IMR-90 (cell line): Measurements from ENCODE around the gene SRP54. TPM values are rescaled to one million over a fixed set of nuclear protein-coding genes. Genes with fewer than 3 reads are reported as not detected.

Source experiments
- ATAC-seq: fragments of 200-7000 bp; cut with Tn5 transposase; 2 replicates; pipeline ENCODE4 v1.9.1; 2020; ENCODE audit warnings: low read depth, mild to moderate bottlenecking, moderate library complexity
- Bru-seq: library from RNA; stranded (reverse); fragments of 400-500 nt; gene quantifications from one replicate; lab custom pipeline; 2021; lab: Mats Ljungman, UMichigan
- BruChase-seq, 2 experiments: library from RNA; stranded (reverse); fragments of 400-500 nt; gene quantifications; one replicate each; lab custom pipeline; 2021; lab: Mats Ljungman, UMichigan
- BruUV-seq: library from RNA; stranded (reverse); fragments of 400-500 nt; replicated peaks from 2 replicates; lab custom pipeline; 2021; lab: Mats Ljungman, UMichigan
- CTCF ChIA-PET: fragments of 300-600 bp; formaldehyde crosslinking; extraction: SDS; loops from one replicate; lab custom pipeline; 2021; ENCODE audit warnings: antibody characterized with exemption; lab: Yijun Ruan, JAX
- POLR2A ChIA-PET: fragments of 300-600 bp; sonication (Branson Sonifier 250); formaldehyde crosslinking; loops from one replicate; lab custom pipeline; 2022; ENCODE audit warnings: antibody characterized with exemption; ENCODE audit not compliant: unreplicated experiment; lab: Charles Lee
- DNase-seq: peaks from one replicate; pipeline ENCODE4 v3.0.0; 2013
- H2AFZ ChIP-seq: replicated peaks from 2 replicates; pipeline ENCODE3; 2013; ENCODE audit warnings: low read length, mild to moderate bottlenecking; ENCODE audit not compliant: poor library complexity
- H2AK5ac ChIP-seq: 2 replicates; pipeline ENCODE4 v1.6.1; 2013; ENCODE audit warnings: low read depth, low read length, inconsistent platforms
- H2AK9ac ChIP-seq: replicated peaks from 2 replicates; pipeline ENCODE3; 2013; ENCODE audit warnings: mild to moderate bottlenecking, low read depth, low read length, moderate library complexity; ENCODE audit not compliant: poor library complexity
- H2BK120ac ChIP-seq: 2 replicates; pipeline ENCODE4 v1.6.1; 2013; ENCODE audit warnings: low read depth, low read length, inconsistent platforms
- H2BK15ac ChIP-seq: 3 replicates; pipeline ENCODE4 v1.6.1; 2013; ENCODE audit warnings: low read depth, low read length, inconsistent platforms
- H2BK20ac ChIP-seq: 2 replicates; pipeline ENCODE4 v1.6.1; 2013; ENCODE audit warnings: low read depth, mild to moderate bottlenecking, inconsistent platforms, low read length, moderate library complexity
- H2BK5ac ChIP-seq: 2 replicates; pipeline ENCODE4 v1.6.1; 2013; ENCODE audit warnings: mild to moderate bottlenecking, low read depth, low read length, inconsistent platforms; ENCODE audit not compliant: poor library complexity, severe bottlenecking
- H3K14ac ChIP-seq: replicated peaks from 2 replicates; pipeline ENCODE4 v1.6.1; 2013; ENCODE audit warnings: low read depth, low read length, inconsistent platforms
- H3K18ac ChIP-seq: 2 replicates; pipeline ENCODE4 v1.6.1; 2013; ENCODE audit warnings: low read depth, low read length, control low read depth
- H3K23ac ChIP-seq: 2 replicates; pipeline ENCODE4 v1.6.1; 2013; ENCODE audit warnings: low read depth, low read length, inconsistent platforms
- H3K27ac ChIP-seq: 2 replicates; pipeline ENCODE4 v1.5.1; 2013; ENCODE audit warnings: mild to moderate bottlenecking, control low read depth, low read length; ENCODE audit not compliant: insufficient read depth
- H3K27me3 ChIP-seq: 2 replicates; pipeline ENCODE4 v1.6.1; 2013; ENCODE audit warnings: low read length; ENCODE audit not compliant: control insufficient read depth, insufficient read depth
- H3K36me3 ChIP-seq: 2 replicates; pipeline ENCODE4 v1.6.1; 2013; ENCODE audit warnings: low read length, mixed read lengths; ENCODE audit not compliant: control insufficient read depth, insufficient read depth
- H3K4ac ChIP-seq: 2 replicates; pipeline ENCODE4 v1.6.1; 2013; ENCODE audit warnings: low read depth, low read length, inconsistent platforms
- H3K4me1 ChIP-seq: 2 replicates; pipeline ENCODE4 v1.6.1; 2013; ENCODE audit warnings: low read length, mixed read lengths; ENCODE audit not compliant: control insufficient read depth, insufficient read depth
- H3K4me2 ChIP-seq: 2 replicates; pipeline ENCODE4 v1.6.1; 2013; ENCODE audit warnings: low read depth, mild to moderate bottlenecking, control low read depth, low read length, moderate library complexity
- H3K4me3 ChIP-seq: 2 replicates; pipeline ENCODE4 v1.5.1; 2013; ENCODE audit warnings: low read depth, mild to moderate bottlenecking, control low read depth, low read length, moderate library complexity; ENCODE audit not compliant: insufficient read depth
- H3K56ac ChIP-seq: 2 replicates; pipeline ENCODE4 v1.6.1; 2013; ENCODE audit warnings: low read length, inconsistent platforms; ENCODE audit not compliant: insufficient read depth; ENCODE audit errors: extremely low read depth
- H3K79me1 ChIP-seq, 2 experiments: 2 replicates each; pipeline ENCODE4 v1.6.1; 2013; ENCODE audit warnings: low read length in 2 of 2, inconsistent platforms in 1 of 2, low read depth in 1 of 2
- H3K9ac ChIP-seq: 2 replicates; pipeline ENCODE4 v1.6.1; 2013; ENCODE audit warnings: low read depth, low read length, control low read depth
- H3K9me1 ChIP-seq: 2 replicates; pipeline ENCODE4 v1.6.1; 2013; ENCODE audit warnings: low read length, inconsistent platforms; ENCODE audit not compliant: insufficient read depth
- H3K9me3 ChIP-seq: 2 replicates; pipeline ENCODE4 v1.6.1; 2013; ENCODE audit warnings: low read length; ENCODE audit not compliant: control insufficient read depth, insufficient read depth
- H4K20me1 ChIP-seq: 2 replicates; pipeline ENCODE4 v1.6.1; 2013; ENCODE audit warnings: low read length, inconsistent platforms; ENCODE audit not compliant: insufficient read depth
- H4K5ac ChIP-seq: 2 replicates; pipeline ENCODE4 v1.6.1; 2013; ENCODE audit warnings: mild to moderate bottlenecking, low read depth, low read length, control low read depth
- H4K8ac ChIP-seq, 2 experiments: 2 replicates each; pipeline ENCODE4 v1.6.1; 2013; ENCODE audit warnings: low read depth in 2 of 2, low read length in 2 of 2, control low read depth in 1 of 2, inconsistent platforms in 1 of 2
- H4K91ac ChIP-seq: 2 replicates; pipeline ENCODE4 v1.6.1; 2013; ENCODE audit warnings: low read depth, low read length, inconsistent platforms; ENCODE audit not compliant: insufficient read depth
- CEBPB ChIP-seq: IDR thresholded peaks from 2 replicates; pipeline ENCODE4 v1.6.1; 2012; ENCODE audit warnings: low read depth, low read length, improper control_type of control experiment
- CTCF ChIP-seq: conservative IDR thresholded peaks from 2 replicates; pipeline ENCODE4 v1.5.1; 2012; ENCODE audit warnings: mild to moderate bottlenecking, low read depth, low read length, improper control_type of control experiment
- MAFK ChIP-seq: IDR thresholded peaks from 2 replicates; pipeline ENCODE4 v1.6.1; 2012; ENCODE audit warnings: low read depth, low read length, improper control_type of control experiment
- MAZ ChIP-seq: IDR thresholded peaks from 2 replicates; pipeline ENCODE4 v1.6.1; 2012; ENCODE audit warnings: low read depth, mild to moderate bottlenecking, low read length, improper control_type of control experiment, moderate library complexity, borderline replicate concordance
- RAD21 ChIP-seq: IDR thresholded peaks from 2 replicates; pipeline ENCODE4 v1.6.1; 2012; ENCODE audit warnings: low read length, improper control_type of control experiment
- RCOR1 ChIP-seq: IDR thresholded peaks from 2 replicates; pipeline ENCODE4 v1.6.1; 2012; ENCODE audit warnings: mild to moderate bottlenecking, low read length, improper control_type of control experiment; ENCODE audit not compliant: insufficient replicate concordance
- RFX5 ChIP-seq: IDR thresholded peaks from 2 replicates; pipeline ENCODE4 v1.8.0; 2012; ENCODE audit warnings: low read depth, mild to moderate bottlenecking, low read length, moderate library complexity
- SMC3 ChIP-seq: fragments of 150-350 bp; IDR thresholded peaks from 2 replicates; pipeline ENCODE4 v1.6.1; 2016; ENCODE audit warnings: low read depth, mild to moderate bottlenecking, antibody characterized with exemption, low read length, moderate library complexity
- USF2 ChIP-seq: fragments of 150-350 bp; IDR thresholded peaks from 2 replicates; pipeline ENCODE4 v1.6.1; 2017; ENCODE audit warnings: mild to moderate bottlenecking, antibody characterized with exemption, low read length, low read depth
- WGBS, 2 experiments: methylation state at CpG; one replicate each; pipeline versions ENCODE4 v1.1.5 to v1.1.7; 2013; ENCODE audit warnings: missing lambda C conversion rate in 2 of 2; ENCODE audit not compliant: insufficient read length in 1 of 2; ENCODE audit errors: extremely low coverage in 2 of 2; 5-methylcytosine and 5-hydroxymethylcytosine counted together
- dilution Hi-C: fragments of 300-500 bp; cut with HindIII; formaldehyde crosslinking; loops from one replicate; pipeline ENCODE4 v1.14.3; 2018; ENCODE audit warnings: low sequenced_read_pairs; ENCODE audit not compliant: unreplicated experiment
- in situ Hi-C: fragments of 300-500 bp; cut with MboI; formaldehyde crosslinking; loops from 3 replicates; pipeline ENCODE4 v1.14.3; 2019; ENCODE audit warnings: low sequenced_read_pairs, inconsistent platforms, mixed read lengths
- intact Hi-C: fragments of 100-400 bp; cut with micrococcal nuclease; formaldehyde crosslinking; loops from 2 replicates; pipeline ENCODE4 v1.10.0; 2022
- long read RNA-seq: library from polyadenylated mRNA; unstranded; transcript quantifications from one replicate; pipeline ENCODE4 v2.0.0, GENCODE V29; 2021; ENCODE audit not compliant: unreplicated experiment
- polyA plus RNA-seq, 3 experiments: library from polyadenylated mRNA; depleted of rRNA; stranded (reverse); fragments of >200 nt; gene quantifications; 2 replicates each; pipeline ENCODE4 v1.2.3, GENCODE V29; 2012; ENCODE audit warnings: low replicate concordance in 1 of 3
- total RNA-seq: library from RNA; depleted of rRNA; stranded (reverse); fragments of >200 nt; gene quantifications from 2 replicates; pipeline ENCODE4 v1.2.3, GENCODE V29; 2012; rRNA removed
- TF ChIP-seq, protein P1 (sequence below): fragments of 150-350 bp; IDR thresholded peaks from 2 replicates; pipeline ENCODE4 v1.6.1; 2016; ENCODE audit warnings: low read depth, mild to moderate bottlenecking, low read length, moderate library complexity, borderline replicate concordance

The SRP54 gene
- 63.3 and 109 TPM in 2 replicates for total RNA-seq
- polyA plus RNA-seq (2012; rRNA removed), result 39.6 and 56.2 TPM in 2 replicates
- 7.7 and 16.2 TPM in 2 replicates for polyA plus RNA-seq (2012; cell fraction: cytosol; rRNA removed)
- polyA plus RNA-seq (2012; cell fraction: nucleus; rRNA removed; ENCODE audit: low replicate concordance), result 13.2 and 38.2 TPM in 2 replicates
- Bru-seq, nascent RNA, result percentile 83 among the genes with signal in this experiment
- percentile 88 among the genes with signal in this experiment for BruChase-seq, experiment 1, labeled RNA remaining after a 6-hour chase
- percentile 84 among the genes with signal in this experiment for BruChase-seq, experiment 2, labeled RNA remaining after a 2-hour chase
- long read RNA-seq, transcript SRP54-201 (16 exons, 2,279 nt), result major isoform, 135 of 147 reads
- long read RNA-seq, partial matches to known transcripts, result 3 of 147 reads
- long read RNA-seq, other reads (novel, unspliced or antisense), result 8 of 147 reads

- no TSS peak for BruUV-seq
- CTCF ChIA-PET, result no interaction called here
- in situ Hi-C loops, result no loop called here
- TF ChIP-seq, protein P1, sequence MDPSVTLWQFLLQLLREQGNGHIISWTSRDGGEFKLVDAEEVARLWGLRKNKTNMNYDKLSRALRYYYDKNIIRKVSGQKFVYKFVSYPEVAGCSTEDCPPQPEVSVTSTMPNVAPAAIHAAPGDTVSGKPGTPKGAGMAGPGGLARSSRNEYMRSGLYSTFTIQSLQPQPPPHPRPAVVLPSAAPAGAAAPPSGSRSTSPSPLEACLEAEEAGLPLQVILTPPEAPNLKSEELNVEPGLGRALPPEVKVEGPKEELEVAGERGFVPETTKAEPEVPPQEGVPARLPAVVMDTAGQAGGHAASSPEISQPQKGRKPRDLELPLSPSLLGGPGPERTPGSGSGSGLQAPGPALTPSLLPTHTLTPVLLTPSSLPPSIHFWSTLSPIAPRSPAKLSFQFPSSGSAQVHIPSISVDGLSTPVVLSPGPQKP, result no peak
- TF ChIP-seq USF2 (peak; percentile 83), RFX5 (no peak), RAD21 (peak; percentile 37), MAZ (peak; percentile 76; the same call in 1 of the 2 replicates), RCOR1 (peak; percentile 9), MAFK (no peak), CEBPB (no peak), SMC3 (0 out of 2 replicates have a peak, but pooled peaks have one; percentile 20), CTCF (peak; percentile 26; the same call in 1 of the 2 replicates)
Measured at GRCh38 chr14:34982421-34983147, at the start of gene SRP54. Gene SRP54, plus strand, starts transcription at chr14:34982992. Its CDS starts 13,718 bp downstream, at chr14:34996710.

More at GRCh38 chr14:34982421-34983147, at the start of gene SRP54:
- Histone ChIP-seq H2AFZ (peak within 1 kb of the TSS; percentile 97), H3K9me1 (peaks cover 4% of the 10 kb centered on the region; the same call in 1 of the 2 replicates), H3K14ac (peak within 1 kb of the TSS; percentile 99), H3K27me3 (no peaks in the 10 kb centered on the region), H4K20me1 (peaks cover 23% of the 10 kb centered on the region), H3K79me1 (peaks cover 2 to 38% of the 10 kb centered on the region in 2 experiments; a peak in 2 of 4 replicates), H3K4me2 (peak within 1 kb of the TSS; percentile 95), H2BK15ac (peak within 1 kb of the TSS; percentile 85; the same call in 2 of the 3 replicates), H4K5ac (peak within 1 kb of the TSS; percentile 86), H3K4me1 (peaks cover 4% of the 10 kb centered on the region), H3K9ac (peak within 1 kb of the TSS; percentile 89), H3K4ac (peak within 1 kb of the TSS; percentile 99), H3K56ac (peak within 1 kb of the TSS; percentile 99), H4K91ac (peak within 1 kb of the TSS; percentile 86), H3K4me3 (peak within 1 kb of the TSS; percentile 58), H2AK5ac (peak within 1 kb of the TSS; percentile 76), H3K27ac (peak within 1 kb of the TSS; percentile 86), H3K23ac (peak within 1 kb of the TSS; percentile 98), H2BK120ac (peak within 1 kb of the TSS; percentile 91), H4K8ac (peak within 1 kb of the TSS; percentile 85 to 99), H2BK20ac (peak within 1 kb of the TSS; percentile 89; the same call in 1 of the 2 replicates), H2BK5ac (peak within 1 kb of the TSS; percentile 91), H3K36me3 (no peaks in the 10 kb centered on the region), H3K9me3 (no peaks in the 10 kb centered on the region), H3K18ac (peak within 1 kb of the TSS; percentile 76), H2AK9ac (peak within 1 kb of the TSS; percentile 99)
- POLR2A ChIA-PET, result no interaction called here
- WGBS, 2 experiments, result 1% methylated on average over 25 of the region's 45 CpGs; no CpG with 5 or more reads in 1 of the 2 experiments
- intact Hi-C loops, result loop anchor here (1.0 kb wide), 2 partner anchors 107 to 431 kb away; partner anchors contain the start of gene BAZ1A
- dilution Hi-C loops, result no loop called here
- DNase-seq (peak; percentile 98), ATAC-seq (peak; percentile 94)
